Measurements from ENCODE around the gene C2orf68.
"Not testable (repeated sequence)": the region's sequence is repeated elsewhere in the genome, so short reads cannot be mapped to it uniquely, and the experiment has no call there.

Gene C2orf68

DNA sequence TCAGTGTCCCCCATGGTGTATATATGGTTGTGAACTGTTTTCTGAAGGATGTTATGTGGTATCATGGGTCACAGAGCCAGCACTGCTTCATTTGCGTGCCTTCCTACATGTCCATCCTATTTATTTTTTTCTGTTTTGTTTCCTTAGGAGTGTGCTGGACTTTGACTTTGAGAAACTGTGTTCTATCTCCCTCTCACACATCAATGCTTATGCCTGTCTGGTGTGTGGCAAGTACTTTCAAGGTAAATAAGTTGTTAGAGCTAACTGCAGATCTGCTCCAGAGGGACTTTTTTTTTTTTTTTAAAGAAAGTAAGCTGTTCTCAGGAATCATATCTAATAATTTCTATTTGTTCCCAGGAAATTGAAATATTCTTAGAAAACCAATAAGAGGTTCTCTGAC, 9.5 kb upstream of the C2orf68 start:
- Histone ChIP-seq H3K9me3 (ENCODE audit: insufficient read depth, low read length, severe bottlenecking) (no peaks in the 10 kb centered on the region), H3K4me1 (ENCODE audit: insufficient read depth, low read length) (peaks cover 29% of the 10 kb centered on the region), H3K9ac (ENCODE audit: low read depth, low read length) (no peak overlapping the region), H3K27me3 (ENCODE audit: insufficient read depth, low read length, poor library complexity) (no peaks in the 10 kb centered on the region), H3K4me2 (ENCODE audit: insufficient read depth, low read length) (no peak overlapping the region), H3K79me2 (ENCODE audit: insufficient read depth, low read length) (peaks cover 81% of the 10 kb centered on the region), H3K4me3 (ENCODE audit: low read depth in 1 of 2, low read length in 2 of 2) (no peak overlapping the region), H4K20me1 (ENCODE audit: insufficient read depth, low read length) (peaks cover 42% of the 10 kb centered on the region), H3K27ac (ENCODE audit: low read length) (no peak overlapping the region), H3K36me3 (ENCODE audit: insufficient read depth, low read length) (peaks cover 87% of the 10 kb centered on the region), H2AFZ (ENCODE audit: low read depth, low read length) (no peak overlapping the region)
- no peak for DNase-seq
- TF ChIP-seq, protein P1, sequence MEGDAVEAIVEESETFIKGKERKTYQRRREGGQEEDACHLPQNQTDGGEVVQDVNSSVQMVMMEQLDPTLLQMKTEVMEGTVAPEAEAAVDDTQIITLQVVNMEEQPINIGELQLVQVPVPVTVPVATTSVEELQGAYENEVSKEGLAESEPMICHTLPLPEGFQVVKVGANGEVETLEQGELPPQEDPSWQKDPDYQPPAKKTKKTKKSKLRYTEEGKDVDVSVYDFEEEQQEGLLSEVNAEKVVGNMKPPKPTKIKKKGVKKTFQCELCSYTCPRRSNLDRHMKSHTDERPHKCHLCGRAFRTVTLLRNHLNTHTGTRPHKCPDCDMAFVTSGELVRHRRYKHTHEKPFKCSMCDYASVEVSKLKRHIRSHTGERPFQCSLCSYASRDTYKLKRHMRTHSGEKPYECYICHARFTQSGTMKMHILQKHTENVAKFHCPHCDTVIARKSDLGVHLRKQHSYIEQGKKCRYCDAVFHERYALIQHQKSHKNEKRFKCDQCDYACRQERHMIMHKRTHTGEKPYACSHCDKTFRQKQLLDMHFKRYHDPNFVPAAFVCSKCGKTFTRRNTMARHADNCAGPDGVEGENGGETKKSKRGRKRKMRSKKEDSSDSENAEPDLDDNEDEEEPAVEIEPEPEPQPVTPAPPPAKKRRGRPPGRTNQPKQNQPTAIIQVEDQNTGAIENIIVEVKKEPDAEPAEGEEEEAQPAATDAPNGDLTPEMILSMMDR (IDR thresholded peaks at IDR 0.05; ENCODE audit: borderline replicate concordance, extremely low read depth, low read length, poor library complexity, severe bottlenecking): no peak
- no peak for TF ChIP-seq EZH2 (IDR thresholded peaks at IDR 0.05; ENCODE audit: borderline replicate concordance, low read depth, low read length, severe bottlenecking)
- ATAC-seq (ENCODE audit: insufficient read depth, low read depth): no peak

DNA sequence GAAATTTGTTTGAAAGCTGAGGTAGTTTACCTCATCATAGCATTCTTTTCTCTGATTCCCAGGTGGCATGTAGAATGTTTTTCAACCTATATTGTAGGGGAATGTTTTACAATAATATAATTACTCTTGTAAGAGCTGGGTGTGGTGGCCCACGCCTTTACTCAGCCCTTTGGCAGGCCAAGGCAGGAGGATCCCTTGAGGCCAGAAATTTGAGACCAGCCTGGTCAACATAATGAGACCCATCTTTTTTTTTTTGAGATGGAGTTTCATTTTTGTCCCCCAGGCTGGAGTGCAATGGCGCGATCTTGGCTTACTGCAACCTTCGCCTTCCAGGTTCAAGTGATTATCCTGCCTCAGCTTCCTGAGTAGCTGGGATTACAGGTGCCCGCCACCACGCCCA, 7.8 kb upstream of the C2orf68 start:
- Histone ChIP-seq H2AFZ (ENCODE audit: low read depth, low read length) (no peak overlapping the region), H3K4me1 (ENCODE audit: insufficient read depth, low read length) (peaks cover 37% of the 10 kb centered on the region), H3K9me3 (ENCODE audit: insufficient read depth, low read length, severe bottlenecking) (no peaks in the 10 kb centered on the region), H3K4me2 (ENCODE audit: insufficient read depth, low read length) (no peak overlapping the region), H4K20me1 (ENCODE audit: insufficient read depth, low read length) (peaks cover 38% of the 10 kb centered on the region), H3K4me3 (ENCODE audit: low read depth in 1 of 2, low read length in 2 of 2) (no peak overlapping the region), H3K36me3 (ENCODE audit: insufficient read depth, low read length) (peaks cover 73% of the 10 kb centered on the region), H3K27ac (ENCODE audit: low read length) (no peak overlapping the region), H3K79me2 (ENCODE audit: insufficient read depth, low read length) (peaks cover 79% of the 10 kb centered on the region), H3K27me3 (ENCODE audit: insufficient read depth, low read length, poor library complexity) (no peaks in the 10 kb centered on the region), H3K9ac (ENCODE audit: low read depth, low read length) (no peak overlapping the region)
- ATAC-seq (ENCODE audit: insufficient read depth, low read depth) (no peak), DNase-seq (no peak)
- TF ChIP-seq, protein P1 (IDR thresholded peaks at IDR 0.05; ENCODE audit: borderline replicate concordance, extremely low read depth, low read length, poor library complexity, severe bottlenecking): no peak
- TF ChIP-seq EZH2 (IDR thresholded peaks at IDR 0.05; ENCODE audit: borderline replicate concordance, low read depth, low read length, severe bottlenecking): no peak

DNA sequence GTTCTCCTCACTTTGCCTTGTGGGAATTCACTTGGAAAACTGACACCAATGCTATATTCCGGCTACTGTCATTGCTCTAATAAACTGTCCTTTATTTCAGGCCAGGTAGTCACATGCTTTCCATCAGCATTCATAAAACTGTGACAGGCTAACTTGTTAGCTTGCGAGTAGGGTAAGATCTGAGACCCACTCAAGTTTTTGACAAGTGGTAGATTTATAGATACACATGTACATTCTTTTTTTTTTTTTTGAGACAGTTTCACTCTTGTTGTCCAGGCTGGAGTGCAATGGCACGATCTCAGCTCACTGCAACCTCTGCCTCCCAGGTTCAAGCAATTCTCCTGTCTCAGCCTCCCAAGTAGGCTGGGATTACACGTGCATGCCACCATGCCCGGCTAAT, 5.9 kb upstream of the C2orf68 start:
- H3K9me3 ChIP-seq (ENCODE audit: insufficient read depth, low read length, severe bottlenecking); H2AFZ ChIP-seq (ENCODE audit: low read depth, low read length); ATAC-seq (ENCODE audit: insufficient read depth, low read depth); H3K27me3 ChIP-seq (ENCODE audit: insufficient read depth, low read length, poor library complexity); DNase-seq: not testable (repeated sequence)
- H3K4me3 ChIP-seq (ENCODE audit: low read depth in 1 of 2, low read length in 2 of 2): peak overlapping the region; percentile 93 to 97; a peak in 3 of 4 replicates
- peaks cover 32% of the 10 kb centered on the region for H4K20me1 ChIP-seq (ENCODE audit: insufficient read depth, low read length)
- H3K79me2 ChIP-seq (ENCODE audit: insufficient read depth, low read length): peaks cover 63% of the 10 kb centered on the region
- peak overlapping the region; percentile 99 for H3K9ac ChIP-seq (ENCODE audit: low read depth, low read length)
- peak overlapping the region; percentile 78 for H3K4me2 ChIP-seq (ENCODE audit: insufficient read depth, low read length)
- peaks cover 40% of the 10 kb centered on the region for H3K4me1 ChIP-seq (ENCODE audit: insufficient read depth, low read length)
- H3K36me3 ChIP-seq (ENCODE audit: insufficient read depth, low read length): peaks cover 56% of the 10 kb centered on the region
- 0 out of 2 replicates have a peak overlapping the region, but pooled peaks have one; percentile 98 for H3K27ac ChIP-seq (ENCODE audit: low read length)

DNA sequence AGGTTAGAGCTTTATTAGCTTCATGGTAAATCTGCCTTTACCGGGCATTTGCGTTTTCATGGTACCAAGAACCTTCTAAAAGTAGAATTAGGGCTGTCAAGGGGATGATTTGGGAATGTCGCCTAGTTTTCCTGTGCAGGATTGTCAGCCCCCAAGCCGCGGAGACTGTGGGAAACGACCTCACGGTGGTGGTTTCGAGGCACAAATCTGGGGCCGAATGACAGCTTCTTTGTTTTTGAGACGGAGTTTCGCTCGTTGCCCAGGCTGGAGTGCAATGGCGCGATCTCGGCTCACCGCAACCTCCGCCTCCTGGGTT, 3.5 kb upstream of the C2orf68 start:
- Histone ChIP-seq H3K36me3 (ENCODE audit: insufficient read depth, low read length) (peaks cover 35% of the 10 kb centered on the region), H4K20me1 (ENCODE audit: insufficient read depth, low read length) (peaks cover 27% of the 10 kb centered on the region), H3K27ac (ENCODE audit: low read length) (peak overlapping the region; percentile 98), H2AFZ (ENCODE audit: low read depth, low read length) (no peak overlapping the region), H3K4me3 (ENCODE audit: low read depth in 1 of 2, low read length in 2 of 2) (peak overlapping the region in 1 of 2 experiments; percentile 97; a peak in 1 of 4 replicates), H3K79me2 (ENCODE audit: insufficient read depth, low read length) (peaks cover 65% of the 10 kb centered on the region), H3K4me1 (ENCODE audit: insufficient read depth, low read length) (peaks cover 56% of the 10 kb centered on the region), H3K9me3 (ENCODE audit: insufficient read depth, low read length, severe bottlenecking) (no peaks in the 10 kb centered on the region), H3K4me2 (ENCODE audit: insufficient read depth, low read length) (peak overlapping the region; percentile 78), H3K9ac (ENCODE audit: low read depth, low read length) (peak overlapping the region; percentile 99), H3K27me3 (ENCODE audit: insufficient read depth, low read length, poor library complexity) (no peaks in the 10 kb centered on the region)
- DNase-seq: no peak
- TF ChIP-seq EZH2 (IDR thresholded peaks at IDR 0.05; ENCODE audit: borderline replicate concordance, low read depth, low read length, severe bottlenecking): no peak
- TF ChIP-seq, protein P1 (IDR thresholded peaks at IDR 0.05; ENCODE audit: borderline replicate concordance, extremely low read depth, low read length, poor library complexity, severe bottlenecking): no peak
- no peak for ATAC-seq (ENCODE audit: insufficient read depth, low read depth)

DNA sequence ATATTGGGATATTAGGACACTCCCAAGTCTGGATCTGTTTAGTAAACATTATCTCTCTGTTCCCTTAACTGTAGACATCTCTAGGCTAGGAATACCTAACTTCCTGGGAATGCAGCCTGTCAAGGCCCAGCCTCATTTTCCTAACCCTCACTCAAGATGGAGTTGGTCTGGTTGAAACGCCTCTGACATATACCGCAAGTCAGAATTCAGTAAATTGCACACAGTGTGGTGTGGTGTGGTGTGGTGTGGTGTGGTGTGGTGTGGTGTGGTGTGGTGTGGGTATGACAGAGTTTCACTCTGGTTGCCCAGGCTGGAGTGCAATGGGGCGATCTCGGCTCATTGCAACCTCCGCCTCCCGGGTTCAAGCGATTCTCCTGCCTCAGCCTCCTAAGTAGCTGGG, 2.9 kb upstream of the C2orf68 start:
- ATAC-seq (ENCODE audit: insufficient read depth, low read depth); H3K9ac ChIP-seq (ENCODE audit: low read depth, low read length); H3K4me3 ChIP-seq (ENCODE audit: low read depth in 1 of 2, low read length in 2 of 2); H3K4me2 ChIP-seq (ENCODE audit: insufficient read depth, low read length); H3K9me3 ChIP-seq (ENCODE audit: insufficient read depth, low read length, severe bottlenecking); DNase-seq; H3K27ac ChIP-seq (ENCODE audit: low read length); H2AFZ ChIP-seq (ENCODE audit: low read depth, low read length); H3K27me3 ChIP-seq (ENCODE audit: insufficient read depth, low read length, poor library complexity): not testable (repeated sequence)
- Histone ChIP-seq H3K4me1 (ENCODE audit: insufficient read depth, low read length) (peaks cover 62% of the 10 kb centered on the region), H3K79me2 (ENCODE audit: insufficient read depth, low read length) (peaks cover 64% of the 10 kb centered on the region), H3K36me3 (ENCODE audit: insufficient read depth, low read length) (peaks cover 34% of the 10 kb centered on the region), H4K20me1 (ENCODE audit: insufficient read depth, low read length) (peaks cover 27% of the 10 kb centered on the region)

All from DND-41 (cell line).